SU-DHL-6 (cell line): Measurements from ENCODE around the gene CEP170B.
"Not testable (repeated sequence)": the region's sequence is repeated elsewhere in the genome, so short reads cannot be mapped to it uniquely, and the experiment has no call there.

Experiments used
- EZH2phosphoT487 ChIP-seq: fragments of 200-600 bp; sonication (generic), shearing (Covaris generic); conservative IDR thresholded peaks from 2 replicates; pipeline ENCODE4 v1.6.1; 2018; ENCODE audit warnings: mild to moderate bottlenecking, antibody characterized with exemption, low read length, moderate library complexity, mixed read lengths
- TF ChIP-seq, protein P1 (sequence below): fragments of 200-600 bp; sonication (generic); IDR thresholded peaks from one replicate; pipeline ENCODE4 v1.5.1; 2017; ENCODE audit warnings: antibody characterized with exemption, mild to moderate bottlenecking, low read length, moderate library complexity; ENCODE audit not compliant: insufficient read depth, poor library complexity, severe bottlenecking

DNA sequence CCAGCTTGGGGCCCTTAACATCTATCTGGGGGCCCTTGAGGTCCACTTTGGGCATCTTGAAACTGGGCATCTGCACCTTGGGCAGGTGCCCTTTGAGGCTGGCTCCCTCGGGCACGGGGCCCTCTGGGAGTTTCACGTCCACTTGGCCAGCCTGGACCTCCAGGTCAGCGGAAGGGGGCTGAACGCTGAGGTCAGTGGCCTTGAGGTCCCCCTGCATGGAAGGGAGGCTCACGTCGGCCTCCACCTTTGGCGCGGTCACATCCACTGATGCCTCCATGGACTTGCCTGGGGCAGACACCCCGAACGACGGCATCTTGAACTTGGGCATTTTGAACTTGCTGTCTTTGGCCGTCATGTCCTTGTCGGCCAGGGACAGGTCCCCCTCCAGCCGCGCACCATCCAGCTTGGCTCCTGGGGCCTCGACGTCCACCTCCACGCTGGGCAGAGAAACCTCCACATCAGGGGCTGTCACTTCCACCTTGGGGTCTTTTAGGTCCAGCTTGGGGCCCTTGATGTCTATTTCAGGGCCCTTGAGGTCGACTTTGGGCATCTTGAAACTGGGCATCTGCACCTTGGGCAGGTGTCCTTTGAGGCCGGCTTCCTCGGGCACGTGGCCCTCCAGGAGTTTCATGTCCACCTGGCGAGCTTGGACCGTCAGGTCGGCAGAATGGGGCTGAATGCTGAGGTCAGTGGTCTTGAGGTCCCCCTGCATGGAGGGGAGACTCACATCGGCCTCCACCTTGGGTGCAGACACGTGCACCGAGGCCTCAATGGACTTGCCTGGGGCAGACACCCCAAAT is 78.3 kb downstream of the CEP170B start:
- TF ChIP-seq, protein P1, sequence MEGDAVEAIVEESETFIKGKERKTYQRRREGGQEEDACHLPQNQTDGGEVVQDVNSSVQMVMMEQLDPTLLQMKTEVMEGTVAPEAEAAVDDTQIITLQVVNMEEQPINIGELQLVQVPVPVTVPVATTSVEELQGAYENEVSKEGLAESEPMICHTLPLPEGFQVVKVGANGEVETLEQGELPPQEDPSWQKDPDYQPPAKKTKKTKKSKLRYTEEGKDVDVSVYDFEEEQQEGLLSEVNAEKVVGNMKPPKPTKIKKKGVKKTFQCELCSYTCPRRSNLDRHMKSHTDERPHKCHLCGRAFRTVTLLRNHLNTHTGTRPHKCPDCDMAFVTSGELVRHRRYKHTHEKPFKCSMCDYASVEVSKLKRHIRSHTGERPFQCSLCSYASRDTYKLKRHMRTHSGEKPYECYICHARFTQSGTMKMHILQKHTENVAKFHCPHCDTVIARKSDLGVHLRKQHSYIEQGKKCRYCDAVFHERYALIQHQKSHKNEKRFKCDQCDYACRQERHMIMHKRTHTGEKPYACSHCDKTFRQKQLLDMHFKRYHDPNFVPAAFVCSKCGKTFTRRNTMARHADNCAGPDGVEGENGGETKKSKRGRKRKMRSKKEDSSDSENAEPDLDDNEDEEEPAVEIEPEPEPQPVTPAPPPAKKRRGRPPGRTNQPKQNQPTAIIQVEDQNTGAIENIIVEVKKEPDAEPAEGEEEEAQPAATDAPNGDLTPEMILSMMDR = not testable (repeated sequence)
- not testable (repeated sequence) for TF ChIP-seq EZH2phosphoT487
